HG03460 (cell line): ENCODE measurements around the gene RAC3.
"Not testable (repeated sequence)": the region's sequence is repeated elsewhere in the genome, so short reads cannot be mapped to it uniquely, and the experiment has no call there.

Experiments
- ATAC-seq: cut with Tn5 transposase; IDR thresholded peaks from one replicate; pipeline ENCODE4 v1.9.1; 2021; ENCODE audit not compliant: unreplicated experiment

RAC3 gene

GRCh38 chr17:82037889-82038195 lies 6.4 kb downstream of the RAC3 start:
- ATAC-seq = no peak

DNA sequence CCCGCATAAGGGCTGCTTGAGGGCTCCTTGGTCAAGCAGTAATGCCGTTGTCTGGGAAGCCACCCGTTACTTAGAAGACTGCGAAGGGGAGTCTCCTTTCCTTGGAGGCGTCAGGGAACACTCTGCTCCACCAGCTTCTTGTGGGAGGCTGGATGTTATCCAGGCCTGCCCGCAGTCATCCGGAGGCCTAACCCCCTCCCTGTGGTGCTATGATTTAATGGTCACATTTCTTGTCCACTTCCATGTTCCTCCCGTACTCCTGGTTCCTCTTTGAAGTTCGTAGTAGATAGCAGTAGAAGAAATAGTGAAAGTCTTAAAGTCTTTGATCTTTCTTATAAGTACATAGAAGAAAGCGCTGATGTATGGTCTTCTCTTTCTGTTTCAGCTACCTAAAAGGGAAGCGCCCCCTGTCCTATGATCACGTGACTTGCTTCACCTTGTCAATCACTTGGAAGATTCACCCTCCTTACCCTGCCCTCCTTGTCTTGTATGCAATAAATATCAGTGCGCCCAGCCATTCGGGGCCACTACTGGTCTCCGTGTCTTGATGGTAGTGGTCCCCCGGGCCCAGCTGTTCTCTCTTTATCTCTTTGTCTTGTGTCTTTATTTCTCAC lies 7.4 kb downstream of the RAC3 start:
- ATAC-seq = not testable (repeated sequence)

DNA sequence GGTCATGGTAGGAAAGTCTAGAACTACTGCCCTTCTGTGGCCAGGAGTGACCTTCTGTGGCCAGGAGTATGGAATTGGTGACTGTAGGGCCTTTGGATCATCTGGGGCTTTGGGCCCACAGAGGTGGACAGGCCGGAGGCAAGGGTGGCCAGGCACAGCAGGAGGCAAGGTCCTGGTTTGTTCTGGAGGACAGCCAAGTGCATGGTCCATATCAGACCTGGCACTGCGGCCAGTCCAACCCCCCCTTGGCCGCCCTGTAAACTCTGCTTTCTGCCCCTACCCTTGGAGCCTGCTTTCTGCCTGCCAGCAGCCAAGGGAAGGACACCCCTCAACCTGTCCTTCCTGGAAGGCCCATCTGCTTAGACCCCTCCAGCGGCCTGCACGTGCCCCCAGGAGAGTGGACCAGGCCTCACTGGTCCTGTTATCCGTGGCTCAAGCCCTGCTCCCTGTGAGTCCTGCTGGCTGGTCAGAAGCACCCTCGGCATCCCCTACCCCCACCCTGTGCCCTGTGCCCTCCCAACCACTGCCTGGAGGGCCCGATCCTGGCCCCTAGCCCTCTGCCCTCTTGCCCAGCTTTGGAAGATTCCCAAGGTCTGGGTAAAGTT lies 8.3 kb downstream of the RAC3 start:
- no peak for ATAC-seq

DNA sequence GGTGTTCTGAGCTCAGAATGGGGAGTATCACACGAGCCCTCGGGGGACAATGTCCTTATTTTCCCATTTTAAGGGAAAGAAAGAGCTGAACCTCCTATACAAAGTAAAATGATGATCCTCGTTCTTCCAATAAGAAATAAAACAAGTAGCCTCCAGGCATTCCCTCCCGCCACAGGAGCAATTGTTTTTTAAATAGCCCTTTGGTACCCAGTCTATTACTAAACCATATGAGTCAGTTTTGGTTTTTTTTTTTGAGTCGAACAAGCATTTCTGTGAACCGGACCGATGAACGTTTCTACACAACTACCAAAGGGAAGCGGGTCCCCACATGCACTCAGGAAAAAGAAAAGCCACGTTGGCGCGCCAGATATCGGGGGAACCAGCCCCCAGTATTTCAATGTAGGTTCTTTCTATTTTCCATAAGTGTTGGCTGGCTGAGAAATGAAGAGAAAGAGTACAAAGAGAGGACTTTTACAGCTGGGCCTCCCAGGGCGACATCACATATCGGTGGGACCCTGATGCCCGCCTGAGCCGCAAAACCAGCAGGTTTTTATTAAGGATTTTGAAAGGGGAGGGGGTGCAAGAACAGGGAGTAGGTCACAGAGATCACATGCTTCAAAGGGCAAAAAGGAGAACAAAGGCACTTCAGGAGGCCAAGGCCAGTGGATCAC lies 9.8 kb downstream of the RAC3 start:
- ATAC-seq = no peak

GRCh38 chr17:82042649-82043048 lies 11.2 kb downstream of the RAC3 start:
- ATAC-seq = no peak

DNA sequence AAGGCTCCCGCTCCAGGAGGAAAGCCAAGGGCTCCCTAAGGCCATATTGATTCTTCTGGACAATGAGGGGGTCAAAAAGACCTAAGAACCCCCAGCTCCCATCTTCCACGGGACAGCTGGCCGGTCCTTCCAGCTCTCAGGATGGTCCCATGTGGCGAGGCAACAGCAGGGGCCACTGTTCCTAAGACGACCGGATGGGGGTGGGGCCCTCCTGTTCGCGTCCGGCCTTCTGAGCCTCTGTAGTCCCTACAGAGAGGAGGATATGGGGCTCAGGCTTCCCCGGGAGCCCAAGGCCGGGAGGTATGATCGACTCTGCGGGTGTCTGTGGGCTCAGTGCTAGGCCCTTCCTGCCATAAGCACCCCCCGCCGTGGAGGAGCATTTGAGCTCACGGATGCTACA lies 12.0 kb downstream of the RAC3 start:
- no peak for ATAC-seq

- ATAC-seq = no peak
These were observed 14.5 kb downstream of the RAC3 start for GRCh38 chr17:82045936-82046484.

DNA sequence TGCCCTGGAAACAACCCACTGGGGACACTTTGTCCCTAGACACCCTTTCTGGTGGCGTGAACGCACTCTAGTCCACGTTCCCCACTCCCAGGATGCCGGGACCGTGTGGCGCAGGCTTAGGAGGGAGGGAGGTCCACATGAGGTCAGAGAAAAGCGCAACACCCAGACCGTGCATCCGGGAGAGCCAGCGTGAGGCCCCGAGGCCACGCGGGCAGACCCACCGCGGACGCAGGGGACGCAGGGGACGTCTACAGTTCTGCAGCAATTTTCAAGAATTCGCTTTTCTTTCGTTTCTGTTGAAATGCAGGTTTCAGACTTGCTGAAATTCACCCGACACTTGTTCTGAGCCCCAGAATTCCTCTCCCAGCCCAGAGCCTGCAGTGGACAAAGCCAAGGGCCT lies 15.4 kb downstream of the RAC3 start:
- no peak for ATAC-seq

GRCh38 chr17:82047379-82047778 lies 15.9 kb downstream of the RAC3 start:
- ATAC-seq = no peak

- no peak for ATAC-seq
These were observed 16.6 kb downstream of the RAC3 start for GRCh38 chr17:82047914-82048570.

- ATAC-seq = no peak
These were observed 17.1 kb downstream of the RAC3 start for GRCh38 chr17:82048571-82048971.

DNA sequence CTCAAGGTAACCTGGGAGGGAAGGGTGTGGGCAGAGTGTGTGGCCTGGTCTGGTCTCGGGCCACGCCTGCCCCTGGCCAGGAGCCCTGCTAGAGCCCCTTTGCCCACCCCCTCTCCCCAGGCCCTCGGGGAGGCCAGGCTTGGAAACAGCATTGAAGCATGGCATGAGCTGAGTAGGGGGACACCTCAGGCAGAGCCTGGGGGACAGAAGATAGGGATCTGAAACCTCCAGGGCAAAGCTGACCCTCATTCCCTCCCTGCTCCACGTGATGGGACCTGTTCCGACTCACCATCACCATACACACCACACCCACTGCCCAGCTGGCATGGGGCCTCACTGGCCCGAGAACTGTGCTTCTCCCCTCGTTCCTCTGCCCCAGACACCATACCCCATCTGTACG lies 17.6 kb downstream of the RAC3 start:
- ATAC-seq = no peak

DNA sequence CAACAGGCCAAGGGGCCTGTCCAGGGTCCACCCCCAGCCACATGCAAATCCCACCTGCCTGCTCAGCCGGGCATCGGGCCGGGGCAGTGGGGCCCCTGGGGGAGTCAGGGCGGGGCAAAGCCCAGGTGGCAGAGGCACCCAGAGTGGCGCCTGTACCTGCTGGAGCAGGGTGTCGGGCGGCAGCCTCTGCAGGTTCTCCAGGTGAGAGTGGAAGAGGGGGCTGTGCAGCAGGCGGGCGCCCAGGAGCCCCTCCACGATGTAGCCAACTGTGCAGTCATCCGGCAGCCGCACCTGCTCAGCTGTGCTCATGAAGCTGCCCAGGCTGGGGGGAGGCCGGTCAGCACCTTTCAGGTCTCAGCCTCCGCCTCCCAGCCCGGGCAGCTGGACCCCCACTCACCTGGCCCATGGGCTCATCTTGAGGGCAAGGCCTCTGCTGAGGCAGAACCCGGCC lies 18.1 kb downstream of the RAC3 start:
- ATAC-seq = no peak

DNA sequence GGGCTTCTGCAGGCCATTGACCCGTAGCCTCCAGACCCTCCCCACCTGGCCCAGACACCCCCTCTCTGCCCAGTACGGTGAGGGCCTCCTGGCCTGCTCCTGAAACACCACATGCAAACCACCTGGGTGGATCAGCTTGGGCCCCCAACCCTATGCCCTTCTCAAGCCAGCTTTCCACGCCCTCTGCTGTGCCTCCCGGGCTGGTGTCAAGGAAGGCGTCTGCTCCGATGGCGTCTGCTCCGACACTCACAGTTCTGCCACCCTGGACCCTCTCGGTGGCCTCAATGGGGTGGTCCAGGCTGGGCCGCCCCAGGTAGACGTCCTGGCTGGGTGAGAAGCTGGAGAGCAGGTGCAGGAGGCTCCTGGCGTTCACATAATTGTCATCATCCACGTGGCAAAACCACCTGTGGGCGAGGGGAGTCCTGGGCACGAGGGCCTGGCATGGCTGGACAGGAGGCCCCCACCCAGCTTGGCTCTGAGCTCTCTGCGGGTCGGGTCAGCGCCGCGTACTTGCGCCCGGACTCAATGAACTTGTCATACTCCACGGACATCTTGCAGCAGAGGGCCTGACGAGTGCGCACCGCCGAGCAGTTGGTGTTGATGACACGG lies 18.8 kb downstream of the RAC3 start:
- no peak for ATAC-seq

DNA sequence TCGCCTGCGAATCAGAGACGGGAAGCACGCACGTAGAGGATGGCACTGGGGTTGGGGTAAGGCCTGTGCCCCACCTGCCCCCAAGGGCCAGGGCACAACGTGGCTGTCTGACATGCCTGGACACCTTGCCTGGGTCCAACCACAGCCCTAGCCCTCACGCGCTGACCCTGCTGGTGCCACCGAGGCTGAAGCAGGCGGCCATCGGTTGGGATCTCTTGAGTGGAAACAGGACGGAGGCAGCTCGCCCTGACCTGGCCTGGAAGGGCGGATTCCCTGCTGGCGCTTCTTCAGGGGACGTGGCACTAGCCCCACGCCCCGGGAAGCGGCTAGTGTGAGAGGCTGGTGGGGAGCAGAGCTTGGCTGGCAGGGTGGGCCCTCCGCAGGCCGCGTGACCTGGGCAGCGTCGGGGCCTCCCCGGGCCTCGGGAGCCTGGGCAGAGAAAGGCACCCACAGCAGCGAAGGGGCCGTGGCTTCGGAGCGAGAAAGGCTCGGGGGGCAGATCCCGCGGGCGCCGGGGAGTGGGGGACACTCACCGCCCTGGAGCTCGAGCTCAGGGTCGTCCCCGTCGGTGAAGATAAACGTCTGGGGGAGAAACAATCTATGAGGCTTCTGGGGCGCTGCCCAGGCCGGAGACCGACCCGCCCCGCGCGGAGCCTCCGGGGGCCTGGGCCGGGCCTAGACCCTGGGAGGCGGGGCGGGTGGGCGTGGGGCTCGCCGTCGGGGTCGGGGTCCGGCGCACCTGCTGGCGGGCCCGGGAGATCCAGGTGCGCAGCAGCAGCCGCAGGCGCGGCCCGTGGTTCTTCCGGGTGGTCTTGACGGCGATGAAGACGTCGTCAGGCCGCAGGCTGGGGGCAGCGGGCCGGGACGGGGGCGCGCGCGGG lies 19.5 kb downstream of the RAC3 start:
- ATAC-seq = no peak

DNA sequence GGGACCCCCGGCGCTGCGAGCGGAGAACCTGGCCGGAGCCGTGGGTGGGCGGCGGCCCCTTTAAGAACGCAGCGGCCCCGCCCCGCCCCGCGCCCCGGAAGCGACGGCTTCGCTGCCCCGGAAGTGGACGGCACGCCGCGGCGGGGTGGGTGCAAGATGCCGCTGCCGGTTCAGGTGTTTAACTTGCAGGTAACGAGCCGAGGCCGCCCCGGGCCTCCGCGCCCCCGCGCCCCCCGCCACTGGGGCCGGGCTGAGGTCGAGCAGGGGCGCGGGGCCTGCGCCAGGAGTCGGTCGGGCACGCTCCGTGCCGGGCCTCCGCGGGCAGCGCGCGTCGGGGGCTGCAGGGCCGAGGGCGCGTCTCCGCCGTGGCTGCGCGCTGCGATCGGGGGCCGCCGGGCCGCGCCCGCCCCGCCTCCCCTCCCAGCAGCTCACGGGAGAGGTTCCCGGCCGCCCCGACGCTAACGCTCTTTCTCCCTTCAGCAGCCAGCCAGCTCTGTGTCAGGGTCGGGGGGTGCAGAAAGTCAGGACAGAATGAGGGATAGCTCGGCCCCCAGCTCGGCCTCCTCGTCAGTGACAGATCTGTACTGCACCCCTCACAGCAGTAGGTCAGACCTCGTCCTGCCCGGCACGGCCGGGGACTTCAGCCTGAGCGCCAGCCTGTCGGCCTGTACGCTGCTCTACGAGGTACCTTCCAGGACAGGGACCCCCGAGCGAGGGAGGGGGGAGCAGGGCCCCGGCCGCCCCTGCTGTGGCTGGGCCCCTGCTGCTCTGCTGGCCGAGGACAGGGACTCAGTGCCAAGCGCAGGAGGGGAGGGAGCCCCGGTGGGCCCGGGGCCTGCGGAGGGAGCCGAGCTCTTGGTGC lies 20.5 kb downstream of the RAC3 start, which contains the start of the genes GPS1 and RFNG:
Gene GPS1, plus strand, starts transcription at position 123 of the 862 bp plus-strand sequence. Its CDS starts 34 bp downstream, at position 157.
Gene RFNG, minus strand, starts transcription at position 36 of the 862 bp plus-strand sequence. CDS start 45 bp downstream, outside the sequence.
- ATAC-seq = no peak

DNA sequence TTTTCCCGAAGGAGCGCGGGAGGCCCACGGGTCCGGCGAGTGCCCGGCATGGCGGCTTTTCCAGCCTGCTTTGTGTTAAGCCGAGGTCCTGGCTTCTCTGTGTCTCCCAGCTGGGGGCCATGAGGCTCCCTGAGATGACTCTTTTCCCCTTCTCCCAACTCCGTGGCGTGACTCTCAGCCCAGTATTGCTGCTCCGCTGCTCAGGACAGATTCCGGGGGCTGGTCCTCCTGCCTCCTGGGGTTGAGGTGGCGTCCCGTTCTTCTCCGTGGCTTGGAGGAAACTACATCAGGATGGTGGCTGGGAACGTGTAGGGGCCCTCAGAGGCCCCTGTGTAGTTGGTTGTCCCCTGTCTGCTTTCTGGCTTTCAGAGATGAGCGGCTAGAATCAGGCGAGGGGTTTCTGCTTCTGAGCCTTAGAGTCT lies 21.2 kb downstream of the RAC3 start:
- ATAC-seq = no peak

- no peak for ATAC-seq
These were observed 21.7 kb downstream of the RAC3 start for GRCh38 chr17:82053130-82053529.

DNA sequence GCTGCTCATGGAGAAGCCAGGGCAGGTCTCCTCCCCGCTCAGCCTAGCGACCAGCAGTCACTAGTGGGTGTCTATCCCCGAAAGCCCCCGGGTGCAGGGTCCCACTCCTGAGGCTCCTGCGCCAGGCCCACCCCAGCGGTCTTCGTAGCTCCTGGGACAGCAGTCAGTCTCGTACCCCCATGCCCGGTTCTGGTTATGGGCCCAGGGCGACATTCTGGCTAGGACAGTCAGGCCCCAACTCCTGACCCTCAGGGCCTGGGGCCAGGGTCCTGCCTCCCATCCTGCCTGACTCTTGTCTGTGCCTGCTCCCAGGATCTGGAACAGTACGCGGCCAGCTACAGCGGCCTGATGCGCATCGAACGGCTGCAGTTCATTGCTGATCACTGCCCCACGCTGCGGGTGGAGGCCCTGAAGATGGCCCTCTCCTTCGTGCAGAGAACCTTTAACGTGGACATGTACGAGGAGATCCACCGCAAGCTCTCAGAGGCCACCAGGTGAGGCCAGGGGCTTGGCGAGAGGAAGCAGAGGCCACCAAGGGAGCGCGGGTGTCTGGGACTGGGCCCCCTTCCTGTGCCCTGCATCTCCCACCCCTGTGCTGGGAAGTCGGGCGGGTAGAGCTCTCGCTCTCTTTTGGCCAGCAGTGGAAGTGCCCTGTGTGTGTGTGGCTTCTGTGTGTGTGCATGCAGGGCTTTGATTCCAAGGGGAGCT lies 22.2 kb downstream of the RAC3 start:
- no peak for ATAC-seq
